Stimulated activated CD4-positive, alpha-beta T cell treated with anti-CD3 and anti-CD28 coated beads, Interleukin-2, amount 100 ng/mL, for 4 hours (primary cell): ENCODE results near the gene EHBP1L1.

Source experiments
- DNase-seq: peaks from one replicate; pipeline ENCODE4 v3.0.0-alpha.2; 2020; ENCODE audit warnings: low read depth

Gene EHBP1L1

GRCh38 chr11:65595131-65595530, 19.3 kb downstream of the EHBP1L1 start:
- no peak for DNase-seq

DNA sequence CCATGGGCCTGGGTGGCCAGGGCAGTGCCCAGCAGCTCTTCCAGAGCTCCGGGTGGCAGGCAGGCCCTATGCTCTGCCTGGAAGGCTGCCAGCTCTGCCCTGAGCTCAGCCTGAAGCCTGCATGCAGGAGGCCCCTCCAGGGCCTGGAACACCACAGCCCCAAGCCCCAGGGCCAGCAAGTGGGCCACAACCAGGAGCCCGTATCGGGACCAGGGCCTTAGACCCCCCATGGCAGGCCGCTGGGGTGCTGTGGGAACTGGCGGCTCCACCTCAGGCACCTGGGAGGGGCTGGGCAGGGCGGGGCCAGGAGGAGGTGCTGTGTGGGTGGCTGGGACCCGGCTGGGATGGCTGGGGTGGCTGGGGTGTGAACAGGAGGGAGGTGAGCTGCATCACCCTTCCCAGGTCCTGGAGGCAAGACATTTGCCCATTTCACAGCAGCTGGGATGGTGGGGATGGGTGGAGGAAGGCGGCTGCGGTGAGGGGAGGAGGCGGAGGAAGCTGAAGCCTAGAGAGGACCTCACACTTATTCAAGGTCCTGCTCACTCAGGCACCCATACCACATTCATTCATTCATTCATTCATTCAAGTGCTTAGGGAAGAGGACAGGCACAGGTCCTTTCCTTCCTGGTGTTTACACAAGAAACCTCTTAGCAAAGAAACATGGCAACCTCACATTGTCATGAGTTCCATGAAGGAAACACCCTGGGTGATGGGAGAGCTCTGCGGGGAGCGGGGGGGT, 19.9 kb downstream of the EHBP1L1 start, which contains the start of gene KCNK7:
TSS of gene KCNK7 (minus strand) at position 258 of the 739 bp plus-strand sequence. CDS start at position 230, 28 bp downstream.
- DNase-seq = no peak

DNA sequence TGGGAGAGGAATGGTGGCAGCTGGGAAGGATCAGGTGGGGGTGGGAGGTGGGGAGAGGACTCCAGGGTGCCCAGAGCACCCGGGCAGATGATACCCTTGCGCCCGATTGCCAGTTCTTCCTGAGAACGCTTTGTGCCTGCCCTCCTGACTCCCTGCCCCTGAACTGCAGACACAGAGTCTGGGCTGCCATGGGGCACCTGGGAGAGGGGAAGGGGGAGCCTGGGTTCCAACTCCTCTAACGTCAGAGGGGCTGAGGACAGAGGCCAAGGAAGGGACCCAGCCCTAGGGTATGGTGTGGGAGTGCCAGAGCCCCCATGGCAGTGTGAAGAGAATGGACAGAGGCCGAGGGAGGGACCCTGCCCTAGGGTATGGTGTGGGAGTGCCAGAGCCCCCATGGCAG, 20.7 kb downstream of the EHBP1L1 start:
- no peak for DNase-seq

DNA sequence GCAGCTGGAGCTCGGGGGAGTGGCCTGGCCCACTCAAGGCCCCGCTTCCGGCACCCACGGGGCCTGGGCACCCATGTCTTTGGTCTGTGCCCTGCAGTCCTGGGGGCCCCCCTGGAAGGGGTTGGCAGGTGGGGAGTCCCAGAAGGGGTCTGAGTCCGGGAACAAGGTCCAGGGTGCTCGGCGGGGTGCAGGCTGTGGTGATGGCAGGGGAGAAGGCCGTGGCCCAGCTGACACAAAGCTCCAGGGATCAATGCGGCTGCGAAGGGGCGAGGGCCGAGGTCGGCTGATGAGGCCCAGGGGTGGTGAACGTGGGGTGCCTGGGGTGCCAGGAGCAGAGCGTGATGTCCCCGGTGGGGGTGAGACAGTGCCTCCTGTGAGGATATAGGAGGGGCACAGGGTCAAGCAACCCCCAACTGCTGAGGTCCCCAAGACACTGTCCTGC, 22.4 kb downstream of the EHBP1L1 start:
- no peak for DNase-seq

DNA sequence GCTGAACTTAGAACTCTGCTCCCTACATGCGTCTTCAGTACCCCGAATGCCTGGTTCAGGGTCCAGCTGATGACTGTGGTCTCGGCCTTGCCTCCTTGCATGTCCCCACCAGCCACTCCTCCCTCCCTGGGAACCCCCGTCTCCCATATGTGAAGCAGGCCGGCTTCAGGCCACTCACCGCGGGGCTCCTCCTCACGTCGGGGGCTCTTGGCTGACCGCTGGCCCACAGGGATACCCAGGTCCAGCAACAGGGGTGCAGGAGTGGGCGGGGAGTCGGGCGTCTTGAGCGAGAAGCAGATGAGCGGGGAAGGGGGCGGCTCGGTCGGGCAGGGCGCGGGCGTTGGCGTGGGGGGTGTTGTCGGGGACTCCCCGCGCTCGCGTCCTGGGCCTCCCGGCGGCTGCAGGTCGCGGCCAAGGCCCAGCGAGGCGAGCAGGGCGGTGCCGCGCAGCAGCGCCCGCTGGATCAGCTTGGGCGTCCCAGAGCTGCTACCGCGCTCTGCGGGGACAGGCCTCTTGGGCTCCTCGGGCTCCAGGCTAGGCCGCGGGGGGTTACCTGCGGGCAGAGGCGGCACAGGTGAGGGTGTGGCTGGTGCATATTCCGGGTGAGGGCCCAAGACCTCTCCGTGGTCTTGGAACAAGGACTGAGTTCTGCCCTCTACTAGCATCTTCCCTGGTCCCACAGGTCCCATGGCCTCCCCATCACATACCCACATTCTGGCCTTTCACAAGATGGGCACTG, 23.5 kb downstream of the EHBP1L1 start:
- DNase-seq = no peak

DNA sequence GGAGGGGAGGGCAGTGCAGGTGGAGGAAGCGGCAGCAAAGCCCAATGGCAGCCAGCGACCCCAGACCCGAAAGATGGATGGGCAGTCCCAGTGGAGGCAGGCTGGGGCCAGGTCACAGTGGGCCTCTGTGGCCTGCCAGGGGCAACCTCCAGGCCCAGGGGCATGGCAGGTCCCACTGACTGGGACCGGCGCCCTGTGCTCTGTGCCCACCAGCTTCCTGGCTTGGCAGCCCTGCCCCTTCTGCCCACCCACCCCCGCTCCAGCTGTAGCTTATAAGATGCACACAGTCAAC, 24.0 kb downstream of the EHBP1L1 start:
- DNase-seq = no peak

DNA sequence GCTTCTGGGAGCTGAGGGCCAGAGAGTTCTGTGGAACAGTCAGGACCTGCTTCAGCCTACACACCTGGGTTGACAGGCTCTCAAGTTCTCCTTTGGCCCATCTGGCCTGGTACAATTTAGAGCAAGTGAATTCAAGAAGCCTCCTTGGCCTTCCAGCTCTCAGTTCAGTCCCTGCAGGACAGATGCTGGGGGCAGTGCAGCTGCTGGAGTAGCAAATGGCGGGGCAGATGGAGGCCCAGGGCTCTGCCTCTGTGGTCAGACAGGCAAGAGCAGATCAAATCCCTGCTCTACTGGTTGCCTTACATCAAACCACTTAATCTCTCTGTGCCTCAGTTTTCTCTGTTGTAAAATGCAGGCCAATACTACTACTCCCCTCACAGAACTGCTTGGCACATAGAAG, 28.4 kb downstream of the EHBP1L1 start:
- DNase-seq = no peak

DNA sequence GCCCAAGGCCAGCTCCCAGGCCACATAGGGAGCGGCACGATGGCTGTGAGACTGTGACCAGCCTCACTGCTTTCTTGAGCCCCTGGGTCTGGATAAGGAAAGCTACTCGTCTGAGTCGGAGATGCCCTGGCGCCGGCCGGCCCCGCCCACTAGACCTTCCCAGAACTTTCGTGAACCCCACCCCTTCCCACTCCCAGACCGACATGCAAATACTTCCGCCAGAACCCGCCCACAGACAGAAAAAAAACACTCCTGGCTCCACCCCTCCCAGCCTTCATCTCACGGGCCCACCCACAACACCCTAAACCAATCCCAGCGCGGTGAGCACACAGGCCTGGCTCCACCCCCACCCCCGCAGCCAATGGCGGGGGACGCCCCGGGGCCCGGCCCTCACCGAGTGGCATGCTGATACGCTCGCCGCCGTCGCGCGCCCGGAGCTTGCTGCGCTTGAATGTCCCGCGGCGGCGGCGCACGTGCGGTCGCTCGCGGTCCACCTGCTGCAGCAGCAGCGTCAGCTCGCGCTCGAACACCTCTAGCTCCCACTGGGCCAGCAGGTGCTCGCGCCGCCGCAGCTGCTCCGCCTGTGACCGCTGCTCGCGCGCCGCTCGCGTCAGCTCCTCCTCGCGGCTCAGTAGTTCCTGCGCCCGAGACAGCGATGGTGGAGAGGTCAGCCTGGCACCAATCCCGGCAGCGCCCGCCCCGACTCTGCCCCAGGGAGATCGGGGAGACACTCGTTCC, 31.2 kb downstream of the EHBP1L1 start:
- no peak for DNase-seq

DNA sequence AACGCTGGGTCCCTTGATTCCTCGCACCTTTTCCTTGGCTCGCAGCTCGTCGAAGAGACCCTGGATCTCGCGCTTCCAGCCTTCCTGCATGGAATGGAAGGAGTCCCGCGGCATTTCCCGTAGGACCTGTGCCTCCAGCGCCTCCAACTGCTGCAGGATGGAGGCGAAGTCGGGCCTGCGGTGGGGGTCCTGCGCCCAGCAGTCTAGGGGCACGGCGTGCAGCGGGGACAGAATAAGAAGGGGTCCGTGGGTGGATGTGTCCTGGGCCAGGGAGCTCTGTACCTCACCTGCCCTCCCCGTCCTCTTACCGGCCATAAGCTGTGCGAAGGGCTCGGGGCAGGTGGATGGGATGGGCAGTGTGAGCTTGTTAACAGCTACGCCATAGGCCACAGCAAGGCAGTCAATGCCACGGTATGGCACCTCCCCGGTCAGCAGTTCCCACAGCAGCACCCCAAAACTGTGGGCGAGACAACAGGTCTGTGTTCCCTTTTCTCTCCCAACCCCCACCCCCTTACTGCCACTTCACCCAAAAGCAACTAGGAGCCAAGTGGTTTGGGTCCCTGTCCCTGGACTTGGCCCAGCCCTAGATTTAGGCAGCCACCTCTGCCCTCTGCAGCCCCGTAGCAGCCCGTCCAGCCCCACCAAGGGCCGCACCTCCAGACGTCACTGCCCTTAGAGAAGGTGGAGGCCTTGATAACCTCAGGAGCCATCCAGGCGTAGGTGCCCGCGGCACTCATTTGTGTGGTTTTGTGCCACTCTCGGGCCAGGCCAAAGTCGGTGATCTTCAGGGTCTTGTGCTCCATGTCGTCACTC, 32.0 kb downstream of the EHBP1L1 start:
- DNase-seq = no peak

GRCh38 chr11:65609229-65609628, 33.4 kb downstream of the EHBP1L1 start:
- DNase-seq = no peak

- DNase-seq = no peak
Observed at GRCh38 chr11:65609665-65610064, 33.8 kb downstream of the EHBP1L1 start.

GRCh38 chr11:65610404-65610803, 34.6 kb downstream of the EHBP1L1 start:
- no peak for DNase-seq

- DNase-seq = no peak
Observed at GRCh38 chr11:65611028-65611757, 35.3 kb downstream of the EHBP1L1 start.

DNA sequence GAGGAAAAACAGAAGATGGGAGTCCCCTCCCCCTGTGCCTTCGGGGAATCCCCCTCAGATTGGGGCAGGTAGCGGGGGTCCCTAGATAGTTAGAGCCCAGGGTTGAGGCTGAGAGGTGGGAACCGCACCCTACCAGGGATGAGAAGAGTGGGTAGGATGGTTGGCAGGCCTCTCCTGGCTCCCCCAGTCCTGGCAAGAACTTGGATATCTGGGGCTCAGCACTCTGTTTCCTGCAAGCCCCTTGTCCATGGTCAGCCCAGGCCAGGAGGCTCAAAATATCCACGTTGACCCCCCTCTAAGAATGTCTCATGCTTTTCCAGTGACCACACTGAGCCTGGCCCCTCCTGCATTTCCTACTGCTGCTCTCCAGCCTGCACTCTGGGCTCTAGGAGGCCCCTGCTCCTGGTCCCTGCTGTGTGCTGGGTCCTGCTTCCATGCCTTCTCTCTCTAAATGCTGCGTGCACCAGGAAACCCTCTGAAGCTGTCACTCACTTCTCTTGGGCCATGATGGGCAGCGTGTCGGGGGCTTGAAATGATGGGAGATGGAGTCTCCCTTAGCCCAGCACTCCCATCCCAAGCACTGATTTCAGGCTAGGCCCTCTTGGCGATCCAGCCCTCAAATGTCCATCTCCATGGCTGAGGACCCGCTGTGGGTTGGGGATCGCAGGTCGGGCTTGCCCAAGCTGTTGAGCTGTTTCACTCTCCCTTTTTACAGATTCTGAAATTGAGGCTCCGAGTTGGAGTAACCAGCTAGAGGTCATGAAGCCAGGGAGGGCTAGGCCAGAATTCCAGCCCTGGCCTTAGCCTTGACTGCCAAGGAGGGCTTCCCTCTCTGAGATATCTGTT, 36.1 kb downstream of the EHBP1L1 start:
- DNase-seq = no peak

DNA sequence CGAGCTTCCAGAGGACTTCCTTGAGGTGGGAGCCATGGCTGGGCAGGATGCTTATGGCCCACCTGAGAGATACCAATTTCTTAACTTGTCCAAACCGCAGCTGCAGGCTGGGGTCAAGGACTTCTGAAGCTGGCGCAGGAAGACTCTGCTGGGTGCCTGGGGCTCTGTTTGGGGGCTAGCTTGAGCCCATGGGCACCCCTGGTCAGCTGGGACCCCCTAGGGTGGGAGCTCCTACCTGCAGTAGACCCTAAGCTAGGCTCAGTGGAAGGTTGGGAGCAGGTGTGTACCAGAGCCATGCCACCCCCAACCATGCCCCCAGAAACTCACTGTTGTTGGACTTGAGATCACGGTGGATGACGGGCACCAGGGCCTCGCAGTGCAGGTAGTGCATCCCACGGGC, 36.8 kb downstream of the EHBP1L1 start:
- no peak for DNase-seq

GRCh38 chr11:65613091-65613928, 37.5 kb downstream of the EHBP1L1 start:
- no peak for DNase-seq

DNA sequence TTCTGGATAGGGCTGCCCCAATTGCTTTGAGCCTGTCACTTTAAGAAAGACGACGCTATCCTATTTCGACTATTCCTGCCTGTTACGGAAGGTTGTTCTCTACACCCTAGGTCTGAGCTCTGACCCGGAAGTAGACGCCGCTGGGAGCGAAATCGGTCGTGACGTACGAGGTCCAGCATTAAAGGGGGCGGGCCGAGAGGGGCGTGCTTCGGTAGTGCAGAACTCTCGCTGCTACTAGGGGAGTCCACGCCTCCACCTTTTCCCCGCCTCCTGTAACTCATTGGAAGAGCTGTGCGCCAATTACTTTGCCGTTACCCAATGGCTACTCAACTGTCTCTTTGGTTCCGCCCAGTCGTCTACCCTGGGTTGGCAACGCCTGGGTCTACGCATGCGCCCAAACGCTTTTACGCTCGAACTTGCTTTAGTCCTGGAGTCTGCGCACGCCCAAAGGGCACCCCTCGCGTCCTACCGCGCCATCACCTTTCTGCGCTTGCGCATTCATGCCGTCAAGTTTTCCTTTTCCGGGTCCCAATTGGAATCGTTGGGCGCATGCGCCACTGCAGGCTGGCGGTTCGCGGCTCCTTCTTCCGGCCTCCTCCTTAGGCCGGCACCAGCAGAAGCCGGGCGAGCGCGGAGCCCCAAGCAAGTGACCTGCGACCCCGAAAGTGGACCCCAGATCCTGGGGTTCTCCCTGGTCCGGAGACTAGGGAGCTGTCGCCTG, 39.5 kb downstream of the EHBP1L1 start, which contains the start of gene PCNX3:
TSS of gene PCNX3 (plus strand) at position 548 of the 721 bp plus-strand sequence. CDS start 536 bp downstream, outside the sequence.
- peak; percentile 100 for DNase-seq

DNA sequence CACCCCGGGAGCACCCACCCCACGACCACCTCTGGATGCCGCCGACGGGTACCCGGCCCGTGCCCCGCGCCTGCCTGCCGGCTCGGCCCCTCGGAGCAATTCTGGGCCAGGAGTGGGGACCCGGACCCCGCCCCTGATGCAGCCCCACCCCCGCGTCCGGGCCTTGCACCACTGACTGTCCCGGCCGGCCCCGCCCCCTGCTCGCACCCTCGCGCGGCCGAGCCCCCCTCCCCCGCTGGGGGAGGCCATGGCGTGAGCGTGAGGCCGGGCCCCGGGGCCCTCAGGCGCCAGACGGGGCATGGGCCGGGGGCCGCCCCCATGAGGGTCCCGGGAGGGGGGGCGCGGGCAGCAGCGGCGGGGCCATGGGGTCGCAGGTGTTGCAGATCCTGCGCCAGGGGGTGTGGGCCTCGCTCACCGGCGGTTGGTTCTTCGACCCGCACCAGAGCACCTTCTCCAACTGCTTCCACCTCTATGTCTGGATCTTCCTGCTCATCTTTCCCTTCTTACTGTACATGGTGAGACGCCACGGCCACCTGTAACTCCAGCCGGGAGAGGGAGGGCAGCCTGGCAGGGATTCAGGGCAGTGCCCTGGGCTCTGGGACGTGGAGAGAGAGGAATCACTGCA, 40.2 kb downstream of the EHBP1L1 start:
- no peak for DNase-seq
